ENCODE results near the gene NBAS.
"Not testable (repeated sequence)": the region's sequence is repeated elsewhere in the genome, so short reads cannot be mapped to it uniquely, and the experiment has no call there.

The NBAS gene

DNA sequence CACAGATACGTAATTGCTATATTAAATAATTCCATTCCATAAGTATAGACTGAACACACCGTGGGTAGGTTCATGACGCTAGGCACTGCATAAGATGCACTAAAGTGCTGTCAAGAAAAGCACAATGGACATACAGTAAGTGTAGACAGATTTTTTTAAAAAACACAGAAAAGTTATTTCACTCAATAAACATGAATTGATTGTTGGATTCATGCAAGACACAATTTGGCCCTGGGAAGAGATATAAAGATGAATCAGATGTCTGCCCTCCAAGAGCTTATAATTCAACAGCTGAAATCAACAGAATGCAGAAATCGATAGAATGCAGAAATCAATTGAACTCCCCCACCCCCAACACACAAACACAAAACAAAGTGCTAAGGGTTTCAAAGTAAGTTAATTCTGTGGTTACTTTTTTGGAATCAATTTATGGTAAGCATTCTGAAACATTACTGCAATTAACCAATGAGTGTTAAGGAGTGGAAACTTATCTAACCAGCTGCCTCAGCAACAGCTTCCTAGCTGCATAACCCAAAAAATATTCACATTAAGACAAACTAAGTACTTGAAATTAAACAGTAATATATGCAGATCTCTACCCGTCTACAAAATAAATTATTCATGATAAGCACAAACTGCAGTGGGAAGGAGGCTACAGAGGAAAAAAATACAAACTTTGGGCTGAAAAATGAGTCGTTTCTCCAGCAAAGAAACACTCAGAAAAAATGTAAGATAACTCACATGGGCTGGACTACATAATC is 1.6 kb downstream of the NBAS start:
- DNase-seq (ENCODE audit: low read depth in 2 of 2): no peak

- DNase-seq (ENCODE audit: low read depth in 2 of 2): no peak
These were observed 3.2 kb downstream of the NBAS start for GRCh38 chr2:15557887-15558311.

- DNase-seq (ENCODE audit: low read depth in 2 of 2): no peak
These were observed 4.7 kb downstream of the NBAS start for GRCh38 chr2:15556311-15556930.

DNA sequence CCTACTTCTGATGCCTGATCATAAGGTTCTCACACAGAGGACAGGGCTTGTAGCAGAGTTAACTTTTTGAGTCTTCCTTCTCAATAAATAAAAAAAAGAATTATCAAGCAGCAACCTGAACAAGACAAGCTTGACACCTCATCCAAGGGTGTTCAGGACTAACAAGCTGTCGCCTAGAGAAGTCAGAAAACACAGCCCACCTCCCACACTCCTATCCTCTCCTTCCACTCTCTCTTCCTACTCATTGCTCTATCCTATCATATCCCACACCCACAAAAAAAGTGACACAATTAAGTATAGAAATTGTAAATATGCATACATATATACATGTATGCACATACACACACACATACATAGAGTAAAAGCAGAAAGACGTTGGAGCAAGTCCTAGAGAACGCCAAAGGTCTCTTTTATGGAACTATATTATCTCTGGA is 5.4 kb downstream of the NBAS start:
- DNase-seq (ENCODE audit: low read depth in 2 of 2): no peak

- DNase-seq (ENCODE audit: low read depth in 2 of 2): no peak
These were observed 6.5 kb downstream of the NBAS start for GRCh38 chr2:15554525-15555218.

DNA sequence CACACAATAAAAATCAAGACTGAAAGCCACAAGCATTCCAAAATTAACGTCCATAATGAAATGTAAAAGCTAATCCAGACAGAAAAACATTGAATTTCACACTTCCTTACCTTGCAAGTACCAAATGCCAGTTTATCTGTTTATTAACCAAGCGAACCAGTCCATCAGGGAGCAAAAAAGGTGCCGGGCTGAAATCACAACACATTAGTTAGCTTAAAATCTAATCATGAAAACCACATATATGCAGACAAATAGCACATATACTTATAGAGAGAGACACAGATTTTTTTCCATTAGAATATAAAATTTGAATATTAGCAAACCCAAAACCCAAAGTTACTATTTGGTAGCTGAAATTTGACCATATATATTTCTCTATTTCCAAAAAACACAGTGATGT is 7.2 kb downstream of the NBAS start:
- DNase-seq (ENCODE audit: low read depth in 2 of 2): no peak

GRCh38 chr2:15553519-15553918 is 7.6 kb downstream of the NBAS start:
- no peak for DNase-seq (ENCODE audit: low read depth in 2 of 2)

GRCh38 chr2:15548974-15549373 is 12.2 kb downstream of the NBAS start:
- no peak for DNase-seq (ENCODE audit: low read depth in 2 of 2)

DNA sequence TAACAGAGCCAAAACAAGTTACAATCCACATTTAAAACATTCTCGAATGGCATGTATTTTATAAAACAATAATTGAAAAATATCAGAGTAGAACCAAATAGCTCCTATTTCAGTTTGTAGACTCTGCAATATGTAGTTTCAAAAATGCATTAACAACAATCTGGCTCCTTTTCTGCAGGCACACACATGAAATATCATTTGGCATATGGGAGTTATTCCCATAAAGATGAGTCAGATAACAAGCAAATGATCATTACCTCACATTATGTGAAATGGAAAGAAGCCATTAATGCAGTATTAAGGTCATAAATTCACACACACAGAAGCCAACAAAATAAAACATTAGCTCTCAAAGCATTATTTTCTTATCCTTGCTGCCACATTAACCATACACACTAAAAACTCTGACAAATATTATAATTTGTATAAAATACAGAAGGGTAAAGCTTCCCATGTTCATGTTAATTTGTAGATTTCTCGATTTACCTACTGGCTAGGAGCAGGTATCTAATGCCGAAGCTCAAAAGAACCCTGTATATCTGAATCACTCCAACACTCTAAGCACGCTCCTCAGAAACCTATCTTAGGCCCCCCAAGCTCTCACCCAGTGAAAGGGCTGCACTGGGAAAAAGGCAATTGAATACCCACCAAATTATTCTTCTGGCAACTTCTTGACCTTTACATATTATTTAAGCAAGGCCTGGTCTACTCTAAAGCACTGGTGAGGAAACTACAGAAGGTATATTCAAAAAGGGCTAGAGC is 13.8 kb downstream of the NBAS start:
- DNase-seq (ENCODE audit: low read depth in 2 of 2): no peak

DNA sequence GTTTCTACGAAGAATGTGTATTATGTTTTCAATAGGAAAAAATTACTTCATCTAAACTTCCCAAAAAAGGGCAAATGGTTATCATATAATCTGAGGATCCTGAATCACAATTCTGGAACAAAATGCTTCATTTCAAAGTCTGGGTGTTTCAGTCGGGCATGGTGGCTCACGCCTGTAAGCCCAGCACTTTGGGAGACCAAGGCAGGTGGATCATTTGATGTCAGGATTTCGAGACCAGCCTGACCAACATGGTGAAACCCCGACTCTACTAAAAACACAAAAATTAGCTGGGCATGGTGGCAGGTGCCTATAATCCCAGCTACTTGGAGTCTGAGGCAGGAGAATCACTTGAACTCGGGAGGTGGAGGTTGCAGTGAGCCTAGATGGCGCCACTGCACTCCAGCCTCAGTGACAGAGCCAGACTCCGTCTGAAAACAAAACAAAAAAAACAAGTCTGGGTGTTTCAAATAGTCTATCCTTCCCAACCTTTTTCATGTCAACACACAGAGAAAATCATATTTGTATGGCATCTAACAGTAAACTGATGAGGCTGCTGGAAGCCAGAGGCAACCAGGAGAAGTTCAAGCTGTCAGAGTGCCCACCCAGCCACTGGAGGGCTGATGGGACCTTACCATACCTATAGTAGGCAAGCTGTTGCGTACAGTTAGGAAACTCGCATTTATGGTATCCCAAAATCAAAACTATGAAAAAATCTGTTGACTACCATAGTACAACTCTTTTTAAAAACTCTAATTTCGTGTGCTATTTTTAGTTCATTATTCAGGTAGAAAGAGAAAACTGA is 14.6 kb downstream of the NBAS start:
- DNase-seq (ENCODE audit: low read depth in 2 of 2): no peak

DNA sequence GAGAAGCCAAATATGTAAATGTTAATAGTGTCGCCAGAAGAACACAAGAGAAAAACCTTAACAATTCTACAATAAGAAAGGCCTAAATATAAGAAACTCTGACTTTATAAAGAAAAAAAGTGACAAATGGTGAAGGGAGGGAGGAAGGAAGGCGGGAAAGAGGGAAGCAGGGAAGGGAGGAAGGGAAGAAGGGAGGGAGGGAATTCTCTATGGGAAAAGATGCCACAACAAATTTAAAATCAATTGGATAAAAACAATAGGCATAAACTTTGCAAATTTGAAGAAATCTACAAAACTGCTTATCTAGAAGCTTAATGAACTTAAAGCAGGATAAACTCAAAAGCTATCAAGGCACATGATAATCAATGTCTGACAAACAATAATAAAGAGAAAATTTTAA is 16.9 kb downstream of the NBAS start:
- DNase-seq (ENCODE audit: low read depth in 2 of 2): no peak

GRCh38 chr2:15543541-15543940 is 17.6 kb downstream of the NBAS start:
- no peak for DNase-seq (ENCODE audit: low read depth in 2 of 2)

DNA sequence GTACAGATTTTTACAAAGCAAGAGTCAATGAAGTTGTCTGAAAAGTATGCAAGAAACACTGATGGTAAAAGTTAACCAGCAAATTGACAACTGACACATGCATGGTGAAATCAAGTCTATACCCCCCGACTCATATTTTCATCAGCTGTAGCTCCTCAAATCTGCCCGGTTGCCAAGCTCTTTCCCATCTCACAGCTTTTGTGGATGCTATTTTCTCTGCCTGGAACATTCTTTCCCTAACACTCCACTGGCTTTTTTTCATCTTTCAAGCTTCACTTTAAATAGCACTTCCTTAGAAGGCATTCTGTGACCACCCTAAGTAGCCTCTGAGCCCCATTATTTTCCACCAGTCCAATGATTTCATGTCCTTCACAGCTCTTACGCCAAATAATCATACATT is 18.1 kb downstream of the NBAS start:
- no peak for DNase-seq (ENCODE audit: low read depth in 2 of 2)

GRCh38 chr2:15542269-15542668 is 18.9 kb downstream of the NBAS start:
- DNase-seq (ENCODE audit: low read depth in 2 of 2): not testable (repeated sequence)

- DNase-seq (ENCODE audit: low read depth in 2 of 2): not testable (repeated sequence)
These were observed 20.6 kb downstream of the NBAS start for GRCh38 chr2:15540523-15540922.

GRCh38 chr2:15539999-15540398 is 21.1 kb downstream of the NBAS start:
- DNase-seq (ENCODE audit: low read depth in 2 of 2): no peak

- no peak for DNase-seq (ENCODE audit: low read depth in 2 of 2)
These were observed 22.3 kb downstream of the NBAS start for GRCh38 chr2:15538792-15539191.

DNA sequence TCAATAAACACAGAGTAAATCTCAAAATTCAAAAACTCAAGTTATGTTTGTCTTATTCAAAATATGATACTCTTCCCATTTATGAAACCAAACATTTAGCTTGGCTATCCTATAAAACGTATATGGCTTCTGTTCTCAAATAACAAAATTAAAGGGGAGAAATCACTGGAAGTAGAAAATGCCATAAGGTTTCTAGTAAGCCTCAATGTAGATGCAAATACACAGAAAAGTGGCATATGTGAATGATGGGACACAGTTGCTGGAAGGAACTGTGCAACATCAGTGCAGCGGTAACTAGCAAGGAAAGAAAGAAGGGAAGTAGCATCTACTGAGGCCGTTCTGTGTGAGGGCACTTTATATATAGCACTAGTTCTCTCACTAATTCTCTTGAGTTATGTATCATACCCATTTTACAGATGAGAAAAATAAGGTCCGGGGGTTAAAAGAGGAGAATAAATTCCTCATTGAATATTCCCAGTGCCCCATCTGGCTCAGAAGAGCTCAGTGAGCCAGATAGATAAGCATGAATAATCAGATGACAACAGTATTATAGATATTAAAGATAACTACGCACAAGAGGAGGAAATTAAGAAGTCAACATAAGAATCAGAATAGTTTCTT is 27.2 kb downstream of the NBAS start:
- no peak for DNase-seq (ENCODE audit: low read depth in 2 of 2)

DNA sequence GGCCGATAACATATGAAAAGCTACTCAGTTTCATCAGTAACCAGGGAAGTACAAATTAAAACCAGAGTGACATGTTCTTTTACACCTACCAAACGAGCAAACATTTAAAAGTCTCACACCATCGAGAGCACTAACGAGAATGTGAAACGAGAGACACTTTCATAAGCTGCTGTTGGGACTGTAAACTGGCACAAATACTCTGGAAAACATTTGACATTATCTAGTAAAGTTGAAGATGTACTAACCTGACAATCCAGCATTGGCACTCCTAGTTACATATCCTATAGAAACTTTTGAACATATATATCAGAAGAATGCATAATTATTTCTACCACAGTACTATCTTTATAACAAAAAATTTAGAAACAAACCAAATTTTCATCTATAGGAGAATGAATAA is 28.1 kb downstream of the NBAS start:
- no peak for DNase-seq (ENCODE audit: low read depth in 2 of 2)

DNA sequence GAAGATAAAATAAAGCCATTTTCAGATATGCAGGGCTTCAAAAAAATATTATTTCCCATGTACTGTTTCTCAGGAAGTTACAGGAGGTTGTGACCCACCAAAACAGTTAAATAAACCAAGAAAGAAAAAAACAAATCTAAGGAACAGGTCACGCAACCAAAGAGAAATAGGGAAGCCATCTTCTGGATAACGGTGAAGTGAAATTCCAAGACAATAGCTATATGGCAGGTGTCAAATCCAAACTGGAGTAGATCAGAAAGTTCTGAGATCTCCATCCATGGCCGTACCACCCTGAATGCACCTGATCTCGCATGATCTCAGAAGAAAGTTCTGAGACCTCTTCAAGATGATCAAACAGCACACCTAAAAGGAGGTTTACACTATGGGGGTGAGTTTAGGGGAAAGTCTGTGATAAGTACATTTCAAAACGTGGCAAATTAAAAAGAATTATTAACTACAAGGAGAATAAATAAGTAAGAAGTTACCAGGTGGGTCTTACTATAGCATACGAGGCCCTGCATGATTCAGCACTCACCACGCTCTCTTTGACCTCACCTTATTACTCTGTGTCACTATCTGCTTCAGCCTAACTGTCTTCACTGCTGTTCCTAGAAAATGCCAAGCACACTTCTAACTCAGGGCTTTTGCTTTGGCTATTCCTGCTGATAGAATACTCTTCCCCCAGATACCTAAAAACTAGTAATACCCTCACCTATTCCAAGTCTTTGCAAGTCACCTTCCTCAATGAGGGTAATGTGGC is 29.9 kb downstream of the NBAS start:
- no peak for DNase-seq (ENCODE audit: low read depth in 2 of 2)

Data from activated CD8-positive, alpha-beta memory T cell treated with anti-CD3 and anti-CD28 coated beads for 4 hours (primary cell).